CD8-positive, alpha-beta memory T cell (primary cell): ENCODE data around the gene SPATA31C2. TPM values are rescaled to one million over a fixed set of nuclear protein-coding genes. Genes with fewer than 3 reads are reported as not detected.
"Not testable (repeated sequence)": the region's sequence is repeated elsewhere in the genome, so short reads cannot be mapped to it uniquely, and the experiment has no call there.

Experiments
- CTCF ChIA-PET: fragments of 350-600 bp; sonication (Branson Sonifier 250); formaldehyde crosslinking; loops from one replicate; lab custom pipeline; 2021; ENCODE audit warnings: antibody characterized with exemption; lab: Charles Lee
- POLR2A ChIA-PET: fragments of 350-600 bp; sonication (Branson Sonifier 250); formaldehyde crosslinking; loops from one replicate; lab custom pipeline; 2021; ENCODE audit warnings: antibody characterized with exemption; lab: Charles Lee
- DNase-seq, 5 donors: peaks; one replicate each; pipeline versions ENCODE4 v3.0.0 to v3.0.0-alpha.2; 2020 to 2022; ENCODE audit warnings: mixed read lengths in 1 of 5
- H3K27ac ChIP-seq: one replicate; pipeline ENCODE4 v1.7.0; 2013; ENCODE audit warnings: low read depth, mild to moderate bottlenecking, low read length, moderate library complexity
- H3K27me3 ChIP-seq: 2 replicates; pipeline ENCODE4 v1.7.0; 2013; ENCODE audit warnings: low read length, mild to moderate bottlenecking; ENCODE audit not compliant: insufficient read depth, poor library complexity, severe bottlenecking
- H3K36me3 ChIP-seq: 2 replicates; pipeline ENCODE4 v1.7.0; 2013; ENCODE audit warnings: mild to moderate bottlenecking, low read length, moderate library complexity; ENCODE audit not compliant: insufficient read depth
- H3K4me1 ChIP-seq: 2 replicates; pipeline ENCODE4 v1.7.0; 2013; ENCODE audit warnings: mild to moderate bottlenecking, low read length, moderate library complexity; ENCODE audit not compliant: insufficient read depth
- H3K4me3 ChIP-seq: 2 replicates; pipeline ENCODE4 v1.7.0; 2013; ENCODE audit warnings: mild to moderate bottlenecking, low read length
- H3K9me3 ChIP-seq: 2 replicates; pipeline ENCODE4 v1.7.0; 2013; ENCODE audit warnings: mild to moderate bottlenecking, low read length
- H3K27ac Mint-ChIP-seq, 8 donors: one replicate each; pipeline ENCODE4 v1.8.0; 2020 to 2021; ENCODE audit warnings: mixed read lengths in 8 of 8, mild to moderate bottlenecking in 6 of 8, inconsistent platforms in 3 of 8, moderate library complexity in 3 of 8
- H3K27me3 Mint-ChIP-seq, 2 donors: one replicate each; pipeline ENCODE4 v1.8.0; 2020 to 2021; ENCODE audit warnings: mixed read lengths in 2 of 2, mild to moderate bottlenecking in 1 of 2, moderate library complexity in 1 of 2
- H3K36me3 Mint-ChIP-seq, 3 donors: one replicate each; pipeline ENCODE4 v1.8.0; 2020 to 2021; ENCODE audit warnings: mixed read lengths in 3 of 3, inconsistent platforms in 1 of 3, mild to moderate bottlenecking in 1 of 3
- H3K4me1 Mint-ChIP-seq, 3 donors: one replicate each; pipeline ENCODE4 v1.8.0; 2020 to 2021; ENCODE audit warnings: mixed read lengths in 3 of 3, inconsistent platforms in 1 of 3, mild to moderate bottlenecking in 1 of 3
- H3K4me3 Mint-ChIP-seq, 7 donors: one replicate each; pipeline ENCODE4 v1.8.0; 2020 to 2021; ENCODE audit warnings: mixed read lengths in 7 of 7, mild to moderate bottlenecking in 6 of 7, moderate library complexity in 4 of 7, inconsistent platforms in 2 of 7
- H3K9me3 Mint-ChIP-seq, 5 donors: one replicate each; pipeline ENCODE4 v1.8.0; 2020 to 2022; ENCODE audit warnings: mixed read lengths in 5 of 5, mild to moderate bottlenecking in 3 of 5, moderate library complexity in 2 of 5, inconsistent platforms in 1 of 5
- polyA plus RNA-seq: library from polyadenylated mRNA; unstranded; fragments of 300-500 nt; fragmentation: Illumina TruSeq; gene quantifications from one replicate; pipeline ENCODE4 v1.2.3, GENCODE V29; 2021
- total RNA-seq, 2 experiments: library from RNA; stranded (reverse); gene quantifications; one replicate each; pipeline ENCODE4 v1.2.3, GENCODE V29; 2021

Gene SPATA31C2
- not detected for total RNA-seq
- polyA plus RNA-seq: not detected

DNA sequence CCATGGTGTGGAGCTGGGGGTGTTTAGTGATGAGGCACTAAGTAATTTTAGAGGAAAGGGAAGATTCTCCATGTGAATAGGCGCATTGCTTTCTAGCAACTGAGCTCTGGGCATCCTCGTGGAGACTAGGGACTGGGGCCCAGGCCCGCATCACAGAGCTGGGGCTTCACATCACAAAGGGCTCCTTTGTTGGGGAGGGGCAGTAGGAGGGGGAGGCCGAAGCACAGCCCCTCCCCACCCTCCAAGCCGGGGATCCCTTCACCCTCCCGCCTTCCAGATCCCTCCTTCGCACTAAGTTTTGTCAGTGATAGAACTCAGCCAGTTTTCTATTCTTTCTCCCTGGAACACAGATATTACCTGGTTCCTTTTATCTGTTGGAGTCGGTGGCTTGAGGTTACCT is at the start of gene SPATA31C2:
SPATA31C2 (minus strand) TSS at position 101 of the 400 bp plus-strand sequence; CDS start at position 72, 29 bp downstream.
- POLR2A ChIA-PET, H3K9me3 ChIP-seq, H3K27me3 Mint-ChIP-seq, H3K4me1 Mint-ChIP-seq, H3K4me3 ChIP-seq, H3K9me3 Mint-ChIP-seq, H3K27ac Mint-ChIP-seq, H3K27ac ChIP-seq, DNase-seq, H3K27me3 ChIP-seq, H3K4me1 ChIP-seq, H3K4me3 Mint-ChIP-seq, H3K36me3 ChIP-seq, CTCF ChIA-PET, H3K36me3 Mint-ChIP-seq: not testable (repeated sequence)

DNA sequence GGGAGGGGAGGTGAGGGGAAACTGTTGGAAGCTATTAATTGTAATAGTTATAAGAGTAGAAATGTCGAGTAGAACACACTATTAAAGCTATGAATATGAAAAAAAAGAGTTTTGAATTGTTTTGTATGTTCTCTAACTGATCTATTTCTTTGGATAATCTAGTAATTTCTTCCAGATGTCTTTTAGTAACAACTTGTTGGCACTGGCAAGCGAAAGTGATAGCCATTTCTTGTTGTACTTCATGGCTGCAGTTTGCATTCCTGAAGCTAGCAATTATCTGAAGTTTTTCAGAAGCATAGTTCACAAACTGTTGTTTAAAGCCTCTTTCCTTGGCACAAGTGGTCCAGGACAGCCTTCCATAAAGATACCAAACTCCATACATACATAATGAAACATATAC is 49.4 kb upstream of the SPATA31C2 start:
- ChIA-PET POLR2A (no interaction called here), CTCF (no interaction called here)
- H3K27me3 Mint-ChIP-seq: peaks cover 16 to 45% of the 10 kb centered on the region in 2 donors
- no peak overlapping the region for H3K27ac Mint-ChIP-seq
- no peak overlapping the region for H3K27ac ChIP-seq
- no peaks in the 10 kb centered on the region for H3K36me3 Mint-ChIP-seq
- no peaks in the 10 kb centered on the region for H3K4me1 Mint-ChIP-seq
- H3K36me3 ChIP-seq: no peaks in the 10 kb centered on the region
- no peaks in the 10 kb centered on the region for H3K4me1 ChIP-seq
- H3K27me3 ChIP-seq: peaks cover 3% of the 10 kb centered on the region
- no peak overlapping the region for H3K4me3 ChIP-seq
- no peaks in the 10 kb centered on the region for H3K9me3 ChIP-seq
- peaks cover 0 to 11% (median 9%) of the 10 kb centered on the region in 5 donors for H3K9me3 Mint-ChIP-seq
- DNase-seq: no peak
- no peak overlapping the region for H3K4me3 Mint-ChIP-seq

DNA sequence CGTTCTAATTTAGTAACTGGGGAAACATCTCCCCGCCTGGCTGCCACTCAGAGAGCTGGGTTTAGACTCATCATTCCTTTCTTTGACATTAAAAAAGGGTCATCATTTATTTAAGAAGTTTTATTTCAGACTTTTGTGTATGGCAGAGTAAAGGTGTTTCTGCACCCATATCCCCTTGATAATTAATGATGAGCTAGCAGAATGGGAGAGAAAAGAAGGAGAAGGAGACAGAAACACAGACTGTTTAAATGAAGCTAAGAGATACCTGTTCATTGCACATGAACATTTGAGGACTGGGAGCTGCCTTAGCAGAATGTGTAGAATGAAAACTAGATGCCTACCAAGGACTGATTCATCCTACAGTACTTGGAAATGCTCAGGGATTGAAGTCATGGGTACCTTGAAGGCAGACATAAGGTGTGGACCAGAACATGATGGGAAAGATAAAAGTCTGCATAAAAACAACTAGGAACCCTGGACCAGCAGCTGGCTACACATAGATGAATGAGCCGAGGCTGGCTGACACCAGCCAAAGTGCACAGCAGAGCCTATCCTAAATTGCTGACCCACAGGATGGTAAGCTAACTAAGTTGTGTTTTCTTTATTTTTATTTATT is 48.3 kb upstream of the SPATA31C2 start:
- no peaks in the 10 kb centered on the region for H3K36me3 ChIP-seq
- no peak overlapping the region for H3K27ac ChIP-seq
- peaks cover 3% of the 10 kb centered on the region for H3K27me3 ChIP-seq
- H3K4me3 Mint-ChIP-seq: no peak overlapping the region
- no peaks in the 10 kb centered on the region for H3K36me3 Mint-ChIP-seq
- ChIA-PET POLR2A (no interaction called here), CTCF (no interaction called here)
- H3K4me1 Mint-ChIP-seq: no peaks in the 10 kb centered on the region
- peaks cover 0 to 11% (median 9%) of the 10 kb centered on the region in 5 donors for H3K9me3 Mint-ChIP-seq
- H3K4me1 ChIP-seq: no peaks in the 10 kb centered on the region
- H3K27ac Mint-ChIP-seq: no peak overlapping the region
- H3K27me3 Mint-ChIP-seq: peaks cover 15 to 44% of the 10 kb centered on the region in 2 donors
- no peaks in the 10 kb centered on the region for H3K9me3 ChIP-seq
- no peak for DNase-seq
- no peak overlapping the region for H3K4me3 ChIP-seq

DNA sequence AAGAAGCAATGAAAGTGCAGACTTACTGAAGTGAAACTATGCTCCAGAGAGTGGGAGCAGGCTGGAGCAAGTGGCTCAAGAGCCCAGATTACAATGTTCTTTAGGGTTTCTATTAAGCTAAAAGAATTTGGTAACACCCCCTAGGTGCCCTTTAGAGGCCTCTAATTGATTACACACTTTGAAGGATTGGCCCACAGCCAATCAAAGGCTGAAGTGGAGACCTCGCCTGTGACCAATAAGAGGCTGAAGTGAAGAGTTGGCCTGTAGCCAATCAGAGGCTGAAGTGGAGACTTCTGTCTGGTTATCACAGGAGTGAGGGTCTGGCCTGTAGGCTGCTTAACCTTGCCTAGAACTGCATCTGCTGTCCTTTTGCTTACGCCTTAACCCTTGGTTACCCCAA is 46.7 kb upstream of the SPATA31C2 start:
- no peak for DNase-seq
- CTCF ChIA-PET: no interaction called here
- H3K27me3 ChIP-seq: no peaks in the 10 kb centered on the region
- H3K4me3 Mint-ChIP-seq: no peak overlapping the region
- H3K9me3 Mint-ChIP-seq: peaks cover 0 to 6% (median 2%) of the 10 kb centered on the region in 5 donors
- H3K27me3 Mint-ChIP-seq: peaks cover 16 to 43% of the 10 kb centered on the region in 2 donors
- no peaks in the 10 kb centered on the region for H3K36me3 ChIP-seq
- peaks cover 0 to 4% (median 3%) of the 10 kb centered on the region in 3 donors for H3K4me1 Mint-ChIP-seq
- no peak overlapping the region for H3K4me3 ChIP-seq
- H3K36me3 Mint-ChIP-seq: no peaks in the 10 kb centered on the region
- H3K9me3 ChIP-seq: no peaks in the 10 kb centered on the region
- no peak overlapping the region for H3K27ac ChIP-seq
- POLR2A ChIA-PET: no interaction called here
- no peak overlapping the region for H3K27ac Mint-ChIP-seq
- H3K4me1 ChIP-seq: no peaks in the 10 kb centered on the region

DNA sequence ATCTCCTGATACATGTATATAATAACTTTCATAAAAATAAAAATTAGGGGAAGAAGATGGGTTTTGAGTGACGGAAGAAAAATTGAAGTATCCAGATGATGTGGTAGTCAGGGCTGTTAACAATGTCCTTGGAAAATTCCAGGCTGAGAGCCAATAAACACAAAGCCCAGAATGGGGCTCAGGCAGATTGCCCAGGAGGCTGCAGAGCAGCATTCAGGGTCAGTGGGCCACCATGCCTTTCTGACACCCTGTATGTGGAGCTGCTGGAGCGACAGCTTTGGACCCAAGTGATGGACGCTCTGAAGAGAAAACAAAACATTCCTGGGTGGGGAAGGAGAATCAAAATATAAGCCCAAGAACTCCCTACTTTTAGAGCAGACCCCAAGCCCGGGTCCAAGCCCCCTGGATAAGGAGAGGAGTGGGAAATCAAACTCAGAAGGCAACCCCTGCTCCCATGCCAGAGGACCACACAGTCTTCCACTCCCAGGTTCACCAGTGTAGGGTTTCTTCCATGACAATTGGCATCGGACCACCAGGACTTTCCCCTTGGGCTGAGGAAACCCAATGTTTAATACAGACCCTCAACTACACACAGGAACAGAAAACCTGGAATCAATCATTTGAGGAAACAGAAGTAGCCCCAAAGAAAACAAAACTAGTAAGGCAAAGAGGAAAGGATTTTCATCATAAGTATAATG is 45.7 kb upstream of the SPATA31C2 start:
- H3K27ac Mint-ChIP-seq: no peak overlapping the region
- H3K4me1 Mint-ChIP-seq: peaks cover 4 to 12% (median 8%) of the 10 kb centered on the region in 3 donors
- H3K9me3 Mint-ChIP-seq: peaks cover 0 to 4% (median 0%) of the 10 kb centered on the region in 5 donors
- Histone ChIP-seq H3K27me3 (no peaks in the 10 kb centered on the region), H3K36me3 (no peaks in the 10 kb centered on the region), H3K4me1 (no peaks in the 10 kb centered on the region), H3K27ac (no peak overlapping the region), H3K4me3 (no peak overlapping the region), H3K9me3 (no peaks in the 10 kb centered on the region)
- no peak overlapping the region for H3K4me3 Mint-ChIP-seq
- CTCF ChIA-PET: no interaction called here
- DNase-seq: no peak
- H3K36me3 Mint-ChIP-seq: no peaks in the 10 kb centered on the region
- POLR2A ChIA-PET: no interaction called here
- H3K27me3 Mint-ChIP-seq: peaks cover 18 to 35% of the 10 kb centered on the region in 2 donors

DNA sequence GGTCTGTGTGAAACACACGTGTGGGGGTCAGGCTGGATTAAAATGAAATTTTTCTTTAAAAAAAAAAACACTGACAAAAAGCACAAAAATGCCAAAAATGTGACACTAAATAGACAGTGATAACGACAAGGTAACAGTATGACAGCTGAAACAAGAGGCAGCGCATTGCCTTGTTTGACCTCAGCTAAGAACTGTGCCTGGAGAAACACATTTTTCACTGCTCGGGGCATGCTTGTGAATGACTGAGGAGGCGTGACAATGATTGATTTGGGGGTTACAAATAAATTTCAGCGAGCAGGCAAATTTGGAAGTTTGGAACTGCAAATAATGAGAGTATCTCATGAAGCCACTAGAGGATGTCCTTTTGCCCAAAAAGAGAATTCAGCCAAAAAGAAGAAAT is 44.2 kb upstream of the SPATA31C2 start:
- CTCF ChIA-PET: no interaction called here

DNA sequence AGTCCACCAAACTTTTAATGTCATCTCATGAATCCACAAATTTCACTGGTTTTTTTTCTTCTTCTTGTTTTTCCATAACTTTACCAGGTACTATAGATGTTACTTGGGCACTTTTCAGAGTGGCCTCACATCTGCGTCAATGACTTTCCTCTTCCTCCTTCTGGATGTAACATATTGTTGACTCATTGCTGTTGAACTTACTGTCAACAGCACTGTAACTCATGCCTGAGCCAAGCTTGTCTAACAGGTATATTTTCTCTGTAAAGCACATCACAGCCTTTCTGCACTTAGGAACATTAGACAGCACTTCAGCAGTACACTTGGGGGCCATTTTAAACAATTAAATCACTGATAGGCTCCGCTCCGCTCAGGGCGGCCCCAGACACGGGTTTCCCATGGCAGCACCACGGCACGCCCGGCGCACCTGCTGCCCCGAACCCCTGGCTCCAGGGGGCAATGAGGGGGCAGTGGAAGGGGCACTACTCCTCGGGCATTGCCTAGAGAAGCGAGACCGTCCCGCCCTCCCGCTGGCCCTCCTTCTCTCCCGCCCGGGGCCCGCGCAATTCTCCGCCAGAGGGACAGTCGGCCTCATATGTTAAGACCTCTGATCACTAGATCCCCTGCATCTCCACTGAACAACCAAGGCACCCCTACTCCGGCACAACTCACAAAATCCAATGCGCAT is 41.9 kb upstream of the SPATA31C2 start:
- no peaks in the 10 kb centered on the region for H3K36me3 Mint-ChIP-seq
- Histone ChIP-seq H3K9me3 (no peaks in the 10 kb centered on the region), H3K4me3 (no peak overlapping the region), H3K4me1 (no peaks in the 10 kb centered on the region), H3K27ac (no peak overlapping the region), H3K27me3 (no peaks in the 10 kb centered on the region), H3K36me3 (no peaks in the 10 kb centered on the region)
- ChIA-PET POLR2A (no interaction called here), CTCF (no interaction called here)
- no peak for DNase-seq
- peaks cover 14 to 27% (median 16%) of the 10 kb centered on the region in 3 donors for H3K4me1 Mint-ChIP-seq
- peak overlapping the region in 2 of 8 donors; percentile 13 to 56 for H3K27ac Mint-ChIP-seq
- peaks cover 18 to 22% of the 10 kb centered on the region in 2 donors for H3K27me3 Mint-ChIP-seq
- no peak overlapping the region for H3K4me3 Mint-ChIP-seq
- peaks cover 0 to 4% (median 0%) of the 10 kb centered on the region in 5 donors for H3K9me3 Mint-ChIP-seq

More for the DNA sequence above, 44.2 kb upstream of the SPATA31C2 start:
- H3K4me3 Mint-ChIP-seq: no peak overlapping the region
- H3K4me1 ChIP-seq: no peaks in the 10 kb centered on the region
- no peak overlapping the region for H3K4me3 ChIP-seq
- no peaks in the 10 kb centered on the region for H3K27me3 ChIP-seq
- peaks cover 12 to 21% (median 14%) of the 10 kb centered on the region in 3 donors for H3K4me1 Mint-ChIP-seq
- H3K27ac Mint-ChIP-seq: no peak overlapping the region
- H3K9me3 Mint-ChIP-seq: peaks cover 0 to 4% (median 0%) of the 10 kb centered on the region in 5 donors
- POLR2A ChIA-PET: no interaction called here
- H3K36me3 ChIP-seq: no peaks in the 10 kb centered on the region
- H3K27me3 Mint-ChIP-seq: peaks cover 20 to 28% of the 10 kb centered on the region in 2 donors
- no peaks in the 10 kb centered on the region for H3K9me3 ChIP-seq
- DNase-seq: no peak
- no peak overlapping the region for H3K27ac ChIP-seq
- no peaks in the 10 kb centered on the region for H3K36me3 Mint-ChIP-seq

DNA sequence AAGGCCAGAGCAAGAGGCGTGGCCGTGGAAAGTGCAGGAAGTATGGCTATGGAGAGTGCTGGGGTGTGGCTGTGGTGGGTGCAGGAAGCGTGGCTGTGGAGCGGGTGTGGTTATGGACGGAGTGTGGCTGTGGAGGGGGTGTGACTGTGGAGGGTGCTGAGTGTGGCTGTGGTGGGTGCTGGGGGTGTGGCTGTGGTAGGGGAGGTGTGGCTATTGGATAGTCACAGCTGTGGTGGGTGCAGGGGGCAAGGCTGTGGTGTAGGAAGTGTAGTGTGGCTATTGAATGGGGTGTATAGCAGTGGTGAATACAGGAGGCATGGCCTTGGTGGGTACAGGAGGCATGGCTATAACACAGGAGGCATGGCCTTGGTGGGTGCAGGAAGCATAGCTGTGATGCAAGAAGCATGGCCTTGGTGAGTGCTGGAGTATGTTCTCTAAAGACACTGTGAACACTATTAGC is 40.8 kb upstream of the SPATA31C2 start:
- H3K4me1 Mint-ChIP-seq: peaks cover 14 to 27% (median 16%) of the 10 kb centered on the region in 3 donors
- no peaks in the 10 kb centered on the region for H3K36me3 Mint-ChIP-seq
- peaks cover 0 to 4% (median 0%) of the 10 kb centered on the region in 5 donors for H3K9me3 Mint-ChIP-seq
- Histone ChIP-seq H3K27me3 (no peaks in the 10 kb centered on the region), H3K9me3 (no peaks in the 10 kb centered on the region), H3K4me1 (no peaks in the 10 kb centered on the region), H3K27ac (no peak overlapping the region), H3K4me3 (no peak overlapping the region), H3K36me3 (no peaks in the 10 kb centered on the region)
- peaks cover 11 to 29% of the 10 kb centered on the region in 2 donors for H3K27me3 Mint-ChIP-seq
- H3K27ac Mint-ChIP-seq: peak overlapping the region in 2 of 8 donors; percentile 36 to 79
- peak overlapping the region in 3 of 7 donors; percentile 30 to 62 (median 45) for H3K4me3 Mint-ChIP-seq
- DNase-seq: peak in 2 of 5 donors; percentile 1 to 37
- POLR2A ChIA-PET: no interaction called here
- CTCF ChIA-PET: interaction anchor here (0.7 kb wide), 1 partner anchor 273 kb away, joined by 3 read pairs; no protein-coding TSS in a partner anchor
